Neural progenitor cell (in vitro differentiated cells): ENCODE data around the gene MOB2.

Experiments
- CTCF ChIP-seq: fragments of 200-600 bp; sonication (generic); IDR thresholded peaks from 2 replicates; pipeline ENCODE4 v1.5.1; 2017; ENCODE audit warnings: antibody characterized with exemption, mild to moderate bottlenecking
- EZH2 ChIP-seq: fragments of 200-600 bp; sonication (generic); IDR thresholded peaks from 2 replicates; pipeline ENCODE4 v1.6.1; 2017; ENCODE audit warnings: antibody characterized with exemption, mild to moderate bottlenecking, moderate library complexity
- EZH2phosphoT487 ChIP-seq: fragments of 200-600 bp; sonication (generic); IDR thresholded peaks from 2 replicates; pipeline ENCODE4 v1.6.1; 2017; ENCODE audit warnings: antibody characterized with exemption

GRCh38 chr11:1500466-1501420, 14.2 kb upstream of the MOB2 start:
- no peak for TF ChIP-seq CTCF
- TF ChIP-seq EZH2, result no peak
- TF ChIP-seq EZH2phosphoT487, result no peak
